HL-60/S4 treated with phorbol 12-myristate 13-acetate at 8.2 ng/mL for 4 days and 3 days (cell line): ENCODE measurements around the gene TOMM5.

ENCODE experiments used
- in situ Hi-C: fragments of 300-500 bp; cut with MboI; formaldehyde crosslinking; loops from 2 replicates; pipeline ENCODE4 v1.15.0; 2022; ENCODE audit warnings: low sequenced_read_pairs

Gene TOMM5

GRCh38 chr9:37565661-37566618 lies 26.5 kb downstream of the TOMM5 start:
- in situ Hi-C loops: no loop called here

GRCh38 chr9:37564916-37565315 lies 27.5 kb downstream of the TOMM5 start:
- in situ Hi-C loops: no loop called here

GRCh38 chr9:37563806-37564513 lies 28.4 kb downstream of the TOMM5 start:
- in situ Hi-C loops: no loop called here

- in situ Hi-C loops: no loop called here
Measured at GRCh38 chr9:37562826-37563225, 29.6 kb downstream of the TOMM5 start.

GRCh38 chr9:37561682-37562081 lies 30.7 kb downstream of the TOMM5 start:
- in situ Hi-C loops: no loop called here

GRCh38 chr9:37559855-37560592 lies 32.4 kb downstream of the TOMM5 start:
- in situ Hi-C loops: no loop called here

GRCh38 chr9:37559125-37559524 lies 33.3 kb downstream of the TOMM5 start:
- in situ Hi-C loops: no loop called here

GRCh38 chr9:37555786-37556185 lies 36.6 kb downstream of the TOMM5 start:
- in situ Hi-C loops: no loop called here

GRCh38 chr9:37554318-37554717 lies 38.1 kb downstream of the TOMM5 start:
- in situ Hi-C loops: no loop called here

GRCh38 chr9:37551888-37552287 lies 40.5 kb downstream of the TOMM5 start:
- in situ Hi-C loops: no loop called here

- in situ Hi-C loops: no loop called here
Measured at GRCh38 chr9:37551468-37551867, 40.9 kb downstream of the TOMM5 start.

GRCh38 chr9:37550781-37551180 lies 41.6 kb downstream of the TOMM5 start:
- in situ Hi-C loops: no loop called here

- in situ Hi-C loops: no loop called here
Measured at GRCh38 chr9:37549527-37549926, 42.9 kb downstream of the TOMM5 start.

- in situ Hi-C loops: no loop called here
Measured at GRCh38 chr9:37547328-37547878, 45.0 kb downstream of the TOMM5 start.

GRCh38 chr9:37543468-37543867 lies 48.9 kb downstream of the TOMM5 start:
- in situ Hi-C loops: no loop called here

GRCh38 chr9:37542895-37543294 lies 49.5 kb downstream of the TOMM5 start:
- in situ Hi-C loops: no loop called here

GRCh38 chr9:37542488-37542887 lies 49.9 kb downstream of the TOMM5 start:
- in situ Hi-C loops: no loop called here

GRCh38 chr9:37541465-37541864 lies 50.9 kb downstream of the TOMM5 start:
- in situ Hi-C loops: no loop called here

GRCh38 chr9:37540634-37541033 lies 51.8 kb downstream of the TOMM5 start:
- in situ Hi-C loops: no loop called here

GRCh38 chr9:37539634-37540033 lies 52.8 kb downstream of the TOMM5 start:
- in situ Hi-C loops: no loop called here
